Measurements from ENCODE around the gene APCDD1L. TPM values are rescaled to one million over a fixed set of nuclear protein-coding genes. Genes with fewer than 3 reads are reported as not detected.
"Not testable (repeated sequence)": the region's sequence is repeated elsewhere in the genome, so short reads cannot be mapped to it uniquely, and the experiment has no call there.

The APCDD1L gene
- total RNA-seq, 1 donor from 2014 or later = not detected

DNA sequence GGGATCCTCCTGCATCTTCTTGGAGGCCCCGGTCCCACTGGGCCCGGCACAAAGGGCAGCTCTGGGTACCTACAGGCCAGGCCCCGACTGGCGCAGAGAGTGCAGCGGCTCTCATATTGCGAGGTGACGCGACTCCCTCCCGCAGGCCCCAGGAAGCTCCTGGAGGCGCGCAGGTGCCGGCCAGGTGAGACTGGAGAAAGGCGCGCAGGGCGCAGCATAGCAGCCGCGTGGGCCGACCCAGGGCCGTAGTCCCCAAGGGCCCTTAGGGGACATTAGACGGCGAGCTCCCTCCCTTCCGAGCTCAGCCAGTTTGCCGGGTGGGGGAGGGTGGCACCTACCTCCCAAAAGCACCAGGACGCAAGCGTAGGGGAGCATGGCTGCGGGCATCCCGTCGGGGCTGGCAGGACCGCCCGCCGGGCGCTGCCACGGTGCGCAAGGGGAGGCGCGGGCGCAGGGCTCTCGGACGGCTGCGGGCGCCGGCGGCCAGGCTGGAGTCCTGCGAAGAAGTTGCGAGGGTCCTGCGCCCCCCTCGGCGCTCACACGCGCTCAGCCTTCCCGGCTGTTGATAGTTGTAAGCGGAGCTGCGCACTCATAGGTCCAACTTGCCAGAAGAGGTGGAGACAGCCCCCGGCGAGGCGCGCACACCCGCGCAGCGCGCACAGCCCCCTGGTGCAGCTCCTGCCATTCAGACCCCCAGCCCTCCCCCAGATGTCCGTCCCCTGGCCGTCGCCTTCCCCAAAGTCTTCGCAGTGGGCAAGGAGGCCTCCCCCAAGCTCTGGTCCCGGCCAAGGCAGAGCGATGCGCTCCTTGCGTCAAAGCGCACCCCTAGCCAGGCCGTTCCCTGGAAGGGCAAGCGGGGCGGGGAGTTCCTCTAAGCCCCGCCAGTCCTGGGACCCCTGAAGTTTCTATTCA is 622 bp downstream of the APCDD1L start:
- intact Hi-C loops (cut with micrococcal nuclease) = no loop called here

GRCh38 chr20:58513580-58514285 is 1.5 kb downstream of the APCDD1L start:
- intact Hi-C loops (cut with micrococcal nuclease) = no loop called here

DNA sequence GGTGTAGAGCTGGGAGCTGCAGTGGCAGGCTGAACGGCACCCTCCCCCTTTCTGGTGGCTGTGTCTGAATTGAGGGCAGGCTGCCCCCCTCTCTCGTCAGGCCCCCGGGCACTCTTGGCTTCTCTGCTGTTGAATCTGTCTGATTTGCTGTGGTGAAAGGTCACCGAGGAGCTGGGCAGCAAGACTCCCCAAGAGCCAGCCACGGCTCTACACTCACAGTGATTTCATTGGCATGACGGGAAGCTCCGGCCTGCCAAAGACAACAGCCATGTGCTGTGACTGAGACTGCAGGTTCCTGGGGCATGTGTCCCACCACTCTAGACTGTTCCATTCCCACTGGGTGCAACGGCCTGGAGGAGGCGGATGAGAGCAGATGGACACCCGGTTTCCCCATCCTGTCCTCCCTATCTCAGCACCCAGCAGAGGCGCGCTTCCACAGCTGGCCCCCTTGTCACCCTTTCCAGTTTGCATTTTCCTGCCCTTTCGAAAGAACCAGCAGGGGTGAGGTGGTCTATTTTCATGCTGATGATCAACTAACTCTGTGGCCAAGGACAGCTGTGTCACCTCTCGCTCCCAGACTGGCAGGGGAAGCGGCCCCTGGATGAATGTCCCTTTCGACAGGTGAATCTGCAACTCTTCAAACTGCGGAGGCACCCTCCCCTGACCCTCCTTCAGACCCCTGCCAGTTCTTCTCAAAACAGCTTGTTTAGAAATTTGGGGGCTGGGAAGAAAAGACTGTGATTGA is 2.2 kb downstream of the APCDD1L start:
- intact Hi-C loops (cut with micrococcal nuclease) = no loop called here

DNA sequence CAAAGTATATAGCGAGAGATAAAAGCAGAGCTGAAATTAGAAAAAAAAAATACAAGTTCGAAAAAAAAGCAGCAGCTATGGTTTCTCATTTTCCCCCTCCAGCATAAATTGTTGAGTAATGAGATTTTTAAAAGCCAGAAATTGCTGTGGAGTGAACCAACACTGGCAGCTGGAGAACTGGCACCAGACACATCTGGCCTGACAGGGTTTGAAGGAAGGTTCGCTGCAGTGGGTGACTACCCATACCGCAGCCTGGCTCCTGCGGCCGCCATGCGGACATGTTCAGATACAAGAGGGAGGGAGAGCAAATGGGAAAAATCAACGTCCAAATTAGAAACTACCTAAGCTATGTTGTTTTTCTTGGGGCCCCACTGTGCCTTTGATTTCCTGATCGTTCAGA is 3.3 kb downstream of the APCDD1L start:
- intact Hi-C loops (cut with micrococcal nuclease) = no loop called here

DNA sequence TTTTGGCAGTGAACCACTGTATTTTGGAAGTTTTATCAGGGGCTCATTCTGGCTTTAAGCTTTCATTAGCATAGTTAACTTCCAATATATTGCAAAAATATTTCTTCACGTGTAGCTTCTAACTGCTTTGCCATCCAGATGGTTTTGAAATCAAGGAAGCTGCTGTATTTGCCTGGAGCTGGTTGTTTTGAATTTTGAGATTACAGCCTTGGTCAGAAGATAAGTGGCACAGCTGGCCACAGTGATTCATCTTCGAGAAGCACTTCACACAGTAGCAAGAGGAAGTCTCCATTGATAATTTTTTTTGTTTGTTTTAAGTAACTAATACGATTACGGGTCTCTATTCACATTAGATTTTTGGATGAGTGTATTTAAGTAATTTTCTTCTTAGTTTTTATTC is 3.8 kb downstream of the APCDD1L start:
- intact Hi-C loops (cut with micrococcal nuclease) = no loop called here

DNA sequence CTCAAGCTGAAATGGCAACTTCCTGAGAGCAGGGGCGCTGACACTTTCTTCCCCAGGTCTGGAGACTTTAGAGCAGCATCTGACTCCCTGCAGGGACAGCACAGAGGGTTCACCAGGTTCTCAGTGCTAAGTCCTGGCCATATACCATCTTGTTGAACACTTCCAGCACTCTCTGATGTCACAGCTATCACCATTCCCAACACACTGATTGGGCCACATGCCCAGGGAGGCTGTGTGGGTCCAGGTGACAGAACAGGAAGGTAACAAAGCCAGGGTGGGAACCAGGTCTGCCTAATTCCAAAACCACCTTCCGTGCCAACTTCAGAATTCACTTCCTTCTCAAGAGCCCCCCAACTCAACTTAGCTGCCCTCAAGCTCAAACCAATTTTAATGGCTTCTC is 4.3 kb downstream of the APCDD1L start:
- intact Hi-C loops (cut with micrococcal nuclease) = no loop called here

GRCh38 chr20:58508762-58509395 is 6.3 kb downstream of the APCDD1L start:
- intact Hi-C loops (cut with micrococcal nuclease) = no loop called here

GRCh38 chr20:58506999-58507398 is 8.2 kb downstream of the APCDD1L start:
- intact Hi-C loops (cut with micrococcal nuclease) = not testable (repeated sequence)

- intact Hi-C loops (cut with micrococcal nuclease) = no loop called here
Observed at GRCh38 chr20:58504566-58504965, 10.6 kb downstream of the APCDD1L start.

GRCh38 chr20:58503668-58504067 is 11.5 kb downstream of the APCDD1L start:
- intact Hi-C loops (cut with micrococcal nuclease) = no loop called here

DNA sequence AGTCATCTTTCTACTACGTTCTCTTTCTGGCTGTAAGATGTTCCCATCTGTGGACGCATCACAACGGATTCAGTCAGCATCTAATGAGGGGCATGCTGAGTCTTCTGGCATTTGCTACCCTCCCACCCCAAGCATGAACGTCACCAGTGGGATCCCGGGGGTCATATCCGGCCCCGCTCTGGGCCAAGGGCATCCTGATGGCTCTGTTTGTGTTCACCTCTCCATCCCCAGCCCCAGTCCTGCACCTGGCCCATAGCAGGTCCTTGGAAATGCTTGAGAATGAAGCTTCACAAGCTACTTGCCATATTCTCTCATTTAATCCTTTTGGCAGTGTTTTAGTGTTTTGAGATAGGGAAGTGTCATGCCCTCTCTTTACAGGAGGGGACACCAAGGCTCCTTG is 14.9 kb downstream of the APCDD1L start:
- intact Hi-C loops (cut with micrococcal nuclease) = no loop called here

DNA sequence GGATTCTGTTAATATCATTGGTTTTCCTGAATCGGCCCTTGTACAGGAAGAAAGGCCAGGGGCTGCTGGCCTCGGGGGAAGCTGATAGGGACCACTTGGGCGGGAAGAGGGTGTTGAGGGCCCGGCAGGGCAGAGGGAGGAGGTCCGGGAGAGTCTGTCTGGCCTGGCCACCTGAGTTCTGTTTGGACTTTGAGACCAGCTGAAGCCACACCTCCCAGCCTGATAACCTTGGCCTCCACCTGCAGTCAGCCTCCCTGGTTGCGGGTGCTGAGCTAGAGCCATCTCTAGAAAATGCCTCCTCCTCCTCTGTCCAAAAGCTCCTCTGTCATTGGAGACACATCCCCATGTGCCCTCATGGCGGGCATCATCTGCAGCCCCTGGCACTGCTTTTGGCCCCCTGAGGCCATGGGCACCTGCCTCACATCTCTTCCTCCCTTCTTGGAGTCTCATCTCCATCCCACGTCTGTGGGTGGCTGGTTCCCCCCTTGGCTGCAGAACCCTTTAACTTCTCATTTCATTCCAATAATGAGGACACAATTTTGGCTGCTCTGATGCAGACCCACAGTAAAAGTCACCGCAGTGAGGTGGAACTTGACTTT is 16.6 kb downstream of the APCDD1L start:
- intact Hi-C loops (cut with micrococcal nuclease) = no loop called here

- intact Hi-C loops (cut with micrococcal nuclease) = no loop called here
Observed at GRCh38 chr20:58497724-58498469, 17.3 kb downstream of the APCDD1L start.

DNA sequence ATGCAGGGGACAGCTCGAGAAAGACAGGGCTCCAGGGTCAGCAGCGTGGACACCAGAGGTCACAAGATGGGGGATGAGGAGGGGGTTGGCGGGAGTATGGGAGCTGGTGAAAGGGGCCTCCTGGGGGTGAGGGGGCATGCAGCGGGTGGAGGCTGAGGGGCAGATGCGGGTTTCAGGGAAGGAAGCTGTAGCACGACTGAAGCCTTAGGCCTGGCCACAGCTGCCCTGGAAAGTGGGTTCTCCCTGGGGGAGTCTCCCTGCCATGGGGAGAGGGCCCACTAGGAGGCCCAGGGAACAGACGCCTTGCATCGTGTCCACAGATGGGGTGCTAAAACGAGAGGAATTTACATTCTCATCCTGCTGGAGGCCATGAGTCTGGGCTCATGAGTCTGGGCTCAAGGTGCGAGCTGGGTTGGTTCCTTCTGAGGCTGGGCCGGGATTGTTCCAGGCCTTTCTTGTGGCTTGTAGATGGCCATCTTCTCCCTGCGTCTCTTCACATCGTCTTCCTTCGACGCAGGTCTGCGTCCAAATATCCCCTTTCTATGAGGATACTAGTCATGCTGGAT is 18.0 kb downstream of the APCDD1L start:
- intact Hi-C loops (cut with micrococcal nuclease) = no loop called here

- intact Hi-C loops (cut with micrococcal nuclease) = no loop called here
Observed at GRCh38 chr20:58496429-58496769, 18.8 kb downstream of the APCDD1L start.

DNA sequence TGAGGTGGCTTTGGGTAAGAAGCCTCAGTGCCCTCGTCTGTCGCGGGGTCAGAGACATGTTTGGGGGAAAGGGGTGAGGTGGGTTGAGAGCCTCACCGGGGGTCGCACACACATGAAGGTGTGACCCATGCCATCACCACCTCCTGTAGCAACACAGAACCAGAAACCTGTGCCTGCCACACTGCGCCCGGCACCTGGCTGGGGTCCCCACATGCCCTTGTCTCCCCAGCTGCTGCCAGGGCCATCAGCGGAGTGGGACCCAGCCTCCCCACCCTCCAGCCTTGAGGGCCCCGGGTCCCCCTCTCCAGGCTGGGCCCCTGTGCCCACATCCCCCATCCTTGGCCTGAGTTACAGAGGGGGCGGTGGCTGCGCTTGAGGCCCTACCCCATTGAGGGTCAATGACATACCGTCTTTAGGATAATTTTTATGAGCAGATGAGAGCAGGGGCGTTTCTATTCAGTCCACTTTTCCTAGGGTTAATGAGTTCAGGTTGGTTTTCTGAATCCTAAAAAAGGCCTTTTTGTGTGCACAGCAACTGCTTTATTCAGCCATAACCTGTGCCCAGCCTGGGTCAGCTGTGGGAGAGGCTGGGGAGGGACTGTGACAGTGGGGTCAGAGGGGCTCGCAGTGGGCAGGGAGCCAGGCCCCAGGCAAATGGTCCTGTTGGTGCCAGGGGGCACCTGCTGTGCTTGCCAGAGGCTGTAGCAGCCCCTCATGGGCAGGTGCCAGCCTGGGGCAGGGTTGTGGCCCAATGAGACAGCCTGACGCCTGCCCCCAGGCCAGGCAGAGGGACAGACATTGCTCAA is 19.4 kb downstream of the APCDD1L start:
- intact Hi-C loops (cut with micrococcal nuclease) = no loop called here

GRCh38 chr20:58494923-58495622 is 20.1 kb downstream of the APCDD1L start:
- intact Hi-C loops (cut with micrococcal nuclease) = no loop called here

- intact Hi-C loops (cut with micrococcal nuclease) = no loop called here
Observed at GRCh38 chr20:58492795-58493524, 22.2 kb downstream of the APCDD1L start.
